ENCODE results near the gene CAMSAP3.

Gene CAMSAP3

DNA sequence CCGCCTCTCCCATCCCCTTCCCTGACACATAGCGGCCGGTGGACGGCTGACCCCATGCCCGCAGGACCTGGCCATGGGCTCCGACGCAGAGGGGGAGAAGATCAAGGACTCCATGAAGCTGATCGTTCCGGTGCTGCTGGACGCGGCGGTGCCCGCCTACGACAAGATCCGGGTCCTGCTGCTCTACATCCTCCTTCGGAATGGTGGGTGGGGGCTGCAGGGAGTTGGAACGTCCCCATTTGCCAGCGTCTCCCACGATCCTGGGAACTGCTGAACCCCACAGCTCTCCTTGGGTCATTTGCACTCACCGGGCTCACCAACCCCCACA is 48.9 kb downstream of the CAMSAP3 start:
- TF ChIP-seq, protein P1, sequence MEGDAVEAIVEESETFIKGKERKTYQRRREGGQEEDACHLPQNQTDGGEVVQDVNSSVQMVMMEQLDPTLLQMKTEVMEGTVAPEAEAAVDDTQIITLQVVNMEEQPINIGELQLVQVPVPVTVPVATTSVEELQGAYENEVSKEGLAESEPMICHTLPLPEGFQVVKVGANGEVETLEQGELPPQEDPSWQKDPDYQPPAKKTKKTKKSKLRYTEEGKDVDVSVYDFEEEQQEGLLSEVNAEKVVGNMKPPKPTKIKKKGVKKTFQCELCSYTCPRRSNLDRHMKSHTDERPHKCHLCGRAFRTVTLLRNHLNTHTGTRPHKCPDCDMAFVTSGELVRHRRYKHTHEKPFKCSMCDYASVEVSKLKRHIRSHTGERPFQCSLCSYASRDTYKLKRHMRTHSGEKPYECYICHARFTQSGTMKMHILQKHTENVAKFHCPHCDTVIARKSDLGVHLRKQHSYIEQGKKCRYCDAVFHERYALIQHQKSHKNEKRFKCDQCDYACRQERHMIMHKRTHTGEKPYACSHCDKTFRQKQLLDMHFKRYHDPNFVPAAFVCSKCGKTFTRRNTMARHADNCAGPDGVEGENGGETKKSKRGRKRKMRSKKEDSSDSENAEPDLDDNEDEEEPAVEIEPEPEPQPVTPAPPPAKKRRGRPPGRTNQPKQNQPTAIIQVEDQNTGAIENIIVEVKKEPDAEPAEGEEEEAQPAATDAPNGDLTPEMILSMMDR (IDR thresholded peaks at IDR 0.05; ENCODE audit: low read depth, low read length): no peak
- H3K4me3 ChIP-seq (replicated peaks in 1 of 2; ENCODE audit: low read depth in 2 of 2, low read length in 2 of 2): no peak overlapping the region
- DNase-seq (ENCODE audit: low read depth in 2 of 2): no peak

DNA sequence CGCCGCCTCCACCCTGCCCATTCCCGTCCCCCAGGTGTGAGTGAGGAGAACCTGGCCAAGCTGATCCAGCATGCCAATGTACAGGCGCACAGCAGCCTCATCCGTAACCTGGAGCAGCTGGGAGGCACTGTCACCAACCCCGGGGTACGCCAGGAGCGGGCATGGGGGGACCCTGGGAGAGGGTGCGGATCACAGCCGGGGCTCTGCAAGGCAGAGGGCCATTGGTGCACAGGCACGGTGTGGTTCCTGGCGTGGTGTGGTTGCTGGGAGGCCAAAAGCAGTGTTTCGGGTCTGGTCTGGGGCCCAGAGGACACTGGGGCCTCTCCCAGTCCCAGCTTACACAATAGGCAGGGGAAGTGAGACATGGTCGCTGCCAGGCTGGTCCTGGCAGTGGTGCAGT is 49.5 kb downstream of the CAMSAP3 start:
- no peak overlapping the region for H3K4me3 ChIP-seq (replicated peaks in 1 of 2; ENCODE audit: low read depth in 2 of 2, low read length in 2 of 2)
- TF ChIP-seq, protein P1 (IDR thresholded peaks at IDR 0.05; ENCODE audit: low read depth, low read length): no peak
- DNase-seq (ENCODE audit: low read depth in 2 of 2): no peak

DNA sequence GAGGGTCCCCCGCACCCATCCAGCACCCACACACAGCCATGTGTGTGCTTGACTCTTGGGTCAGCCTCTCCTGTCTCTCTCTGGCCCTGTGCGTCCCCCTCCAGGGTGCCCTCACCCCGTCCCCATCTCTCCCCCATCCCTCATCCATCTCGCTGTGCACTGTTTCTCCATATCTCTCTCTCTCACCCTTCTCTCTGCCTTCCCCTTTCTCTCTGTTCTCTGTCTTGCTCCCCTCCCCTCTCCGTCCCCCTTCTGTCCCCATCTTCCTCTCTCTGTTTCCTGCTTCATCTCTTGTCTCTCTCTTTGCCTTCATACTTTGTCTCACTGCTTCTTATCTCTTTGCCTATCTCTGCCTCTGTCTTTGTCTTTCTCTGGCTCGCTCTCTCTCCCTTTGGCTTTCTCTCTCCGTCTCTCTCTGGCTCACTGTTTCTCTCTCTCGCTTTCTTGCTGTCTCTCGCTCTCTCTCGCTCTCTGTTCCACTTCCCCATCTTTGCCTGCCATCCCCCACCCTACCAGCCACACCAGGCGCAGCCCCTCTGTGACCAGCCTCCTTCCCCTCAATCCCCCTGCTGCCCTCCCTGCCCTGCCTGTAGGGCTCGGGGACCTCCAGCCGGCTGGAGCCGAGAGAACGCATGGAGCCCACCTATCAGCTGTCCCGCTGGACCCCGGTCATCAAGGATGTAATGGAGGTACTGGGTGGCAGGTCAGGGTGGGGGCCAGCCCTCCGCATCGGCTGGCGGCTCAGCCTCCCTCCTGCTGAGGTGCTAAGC is 50.2 kb downstream of the CAMSAP3 start:
- no peak for DNase-seq (ENCODE audit: low read depth in 2 of 2)
- TF ChIP-seq, protein P1 (IDR thresholded peaks at IDR 0.05; ENCODE audit: low read depth, low read length): no peak
- no peak overlapping the region for H3K4me3 ChIP-seq (replicated peaks in 1 of 2; ENCODE audit: low read depth in 2 of 2, low read length in 2 of 2)

DNA sequence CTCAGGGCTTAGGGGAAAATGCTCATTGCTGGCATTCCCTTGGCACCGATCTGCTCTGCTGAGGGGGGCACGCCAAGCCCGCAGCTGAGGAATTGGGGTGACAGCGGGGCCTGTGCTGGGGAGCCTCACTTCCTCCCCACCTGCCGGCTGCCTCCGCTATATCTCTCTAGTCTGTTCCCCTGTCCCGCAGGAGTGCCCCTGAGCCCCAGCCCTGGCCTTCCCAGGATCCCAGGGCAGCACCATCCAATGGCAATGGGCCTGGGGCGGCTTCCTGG is 50.7 kb downstream of the CAMSAP3 start:
- H3K4me3 ChIP-seq (replicated peaks in 1 of 2; ENCODE audit: low read depth in 2 of 2, low read length in 2 of 2): no peak overlapping the region
- DNase-seq (ENCODE audit: low read depth in 2 of 2): no peak
- TF ChIP-seq, protein P1 (IDR thresholded peaks at IDR 0.05; ENCODE audit: low read depth, low read length): no peak

DNA sequence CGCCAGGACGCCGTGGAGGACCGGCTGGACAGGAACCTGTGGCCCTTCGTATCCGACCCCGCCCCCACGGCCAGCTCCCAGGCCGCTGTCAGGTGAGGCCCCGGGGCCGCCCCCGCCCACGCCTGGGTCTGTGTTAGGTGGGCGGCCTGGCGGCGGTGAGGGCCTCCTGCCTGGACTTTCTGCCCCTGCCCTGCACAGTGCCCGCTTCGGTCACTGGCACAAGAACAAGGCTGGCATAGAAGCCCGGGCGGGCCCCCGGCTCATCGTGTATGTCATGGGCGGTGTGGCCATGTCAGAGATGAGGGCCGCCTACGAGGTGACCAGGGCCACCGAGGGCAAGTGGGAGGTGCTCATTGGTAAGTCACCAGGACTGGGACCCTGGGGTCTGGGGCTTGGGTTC is 51.5 kb downstream of the CAMSAP3 start:
- TF ChIP-seq, protein P1 (IDR thresholded peaks at IDR 0.05; ENCODE audit: low read depth, low read length): no peak
- no peak overlapping the region for H3K4me3 ChIP-seq (replicated peaks in 1 of 2; ENCODE audit: low read depth in 2 of 2, low read length in 2 of 2)
- DNase-seq (ENCODE audit: low read depth in 2 of 2): no peak

DNA sequence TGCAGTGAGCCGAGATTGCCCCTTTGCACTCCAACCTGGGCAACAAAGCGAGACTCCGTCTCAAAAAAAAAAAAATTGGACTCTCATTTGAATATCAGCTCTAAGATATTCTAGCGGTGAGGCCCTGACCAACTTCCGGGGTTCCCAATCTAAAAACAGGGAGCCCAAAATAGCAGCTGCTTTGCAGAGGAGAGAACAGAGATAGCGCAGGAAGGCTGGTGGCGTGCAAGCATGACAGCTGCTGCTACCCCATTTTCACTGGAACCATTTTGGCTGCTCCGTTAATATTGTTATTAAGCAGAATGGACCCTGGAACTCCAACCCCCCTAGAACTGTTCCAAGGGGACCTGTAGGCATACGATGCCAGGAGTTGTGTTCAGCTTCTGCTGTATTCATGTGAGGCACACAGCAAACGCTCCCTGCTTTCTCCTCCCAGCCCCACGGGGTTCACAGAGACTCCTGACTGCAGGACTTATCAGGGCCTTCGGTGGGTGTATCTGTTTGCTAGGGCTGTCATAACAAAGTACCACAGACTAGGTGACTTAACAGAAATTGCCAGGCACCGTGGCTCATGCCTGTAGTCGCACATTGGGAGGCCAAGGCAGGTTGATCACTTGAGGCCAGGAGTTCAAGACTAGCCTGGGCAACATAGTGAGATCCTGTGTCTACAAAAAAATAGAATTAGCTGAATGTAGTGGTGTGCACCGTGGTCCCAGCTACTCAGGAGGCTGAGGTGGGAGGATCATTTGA is 52.8 kb downstream of the CAMSAP3 start:
- DNase-seq (ENCODE audit: low read depth in 2 of 2): no peak
- TF ChIP-seq, protein P1 (IDR thresholded peaks at IDR 0.05; ENCODE audit: low read depth, low read length): no peak
- H3K4me3 ChIP-seq (replicated peaks in 1 of 2; ENCODE audit: low read depth in 2 of 2, low read length in 2 of 2): no peak overlapping the region

Measured in cardiac fibroblast (primary cell).